ENCODE data around the gene WDR48.
"Not testable (repeated sequence)": the region's sequence is repeated elsewhere in the genome, so short reads cannot be mapped to it uniquely, and the experiment has no call there.

Gene WDR48

GRCh38 chr3:39051649-39052561 lies at the start of gene WDR48, which contains the start of gene SCN11A:
Gene WDR48 (plus strand): TSS chr3:39052016. CDS start chr3:39052026, 10 bp downstream.
Gene SCN11A (minus strand): TSS chr3:39051944. CDS start chr3:38950362, 101,582 bp downstream.
- DNase-seq (ENCODE audit: low read depth), result peak; percentile 90

- no peak for DNase-seq (ENCODE audit: low read depth)
Measured at GRCh38 chr3:39005295-39005694, 46.5 kb upstream of the WDR48 start.

GRCh38 chr3:39011191-39011736 lies 40.6 kb upstream of the WDR48 start:
- no peak for DNase-seq (ENCODE audit: low read depth)

- no peak for DNase-seq (ENCODE audit: low read depth)
Measured at GRCh38 chr3:39013289-39013688, 38.5 kb upstream of the WDR48 start.

- no peak for DNase-seq (ENCODE audit: low read depth)
Measured at GRCh38 chr3:39013921-39014509, 37.8 kb upstream of the WDR48 start.

GRCh38 chr3:39015418-39015817 lies 36.4 kb upstream of the WDR48 start:
- DNase-seq (ENCODE audit: low read depth), result no peak

- DNase-seq (ENCODE audit: low read depth), result no peak
Measured at GRCh38 chr3:39019299-39019698, 32.5 kb upstream of the WDR48 start.

GRCh38 chr3:39021029-39021428 lies 30.8 kb upstream of the WDR48 start:
- no peak for DNase-seq (ENCODE audit: low read depth)

GRCh38 chr3:39021465-39022285 lies 30.1 kb upstream of the WDR48 start:
- no peak for DNase-seq (ENCODE audit: low read depth)

GRCh38 chr3:39022286-39022630 lies 29.6 kb upstream of the WDR48 start:
- DNase-seq (ENCODE audit: low read depth), result no peak

GRCh38 chr3:39024497-39024896 lies 27.3 kb upstream of the WDR48 start:
- no peak for DNase-seq (ENCODE audit: low read depth)

GRCh38 chr3:39025222-39025970 lies 26.4 kb upstream of the WDR48 start:
- no peak for DNase-seq (ENCODE audit: low read depth)

GRCh38 chr3:39028546-39028945 lies 23.3 kb upstream of the WDR48 start:
- DNase-seq (ENCODE audit: low read depth), result no peak

GRCh38 chr3:39029556-39029955 lies 22.3 kb upstream of the WDR48 start:
- no peak for DNase-seq (ENCODE audit: low read depth)

- DNase-seq (ENCODE audit: low read depth), result no peak
Measured at GRCh38 chr3:39038165-39038564, 13.7 kb upstream of the WDR48 start.

GRCh38 chr3:39050029-39050428 lies 1.8 kb upstream of the WDR48 start:
- no peak for DNase-seq (ENCODE audit: low read depth)

GRCh38 chr3:39052583-39052982 lies 767 bp downstream of the WDR48 start:
- no peak for DNase-seq (ENCODE audit: low read depth)

GRCh38 chr3:39053696-39054095 lies 1.9 kb downstream of the WDR48 start:
- DNase-seq (ENCODE audit: low read depth), result no peak

GRCh38 chr3:39056151-39056550 lies 4.3 kb downstream of the WDR48 start:
- no peak for DNase-seq (ENCODE audit: low read depth)

- DNase-seq (ENCODE audit: low read depth), result not testable (repeated sequence)
Measured at GRCh38 chr3:39061228-39061627, 9.4 kb downstream of the WDR48 start.

GRCh38 chr3:39062180-39062579 lies 10.4 kb downstream of the WDR48 start:
- DNase-seq (ENCODE audit: low read depth), result no peak

GRCh38 chr3:39063143-39063542 lies 11.3 kb downstream of the WDR48 start:
- DNase-seq (ENCODE audit: low read depth), result no peak
